Measurements from ENCODE around the gene PRDM16.
A peak's percentile ranks its signal among the peaks of the same experiment; 100 is the strongest.

The PRDM16 gene

GRCh38 chr1:3071565-3072390, 2.8 kb downstream of the PRDM16 start:
- DNase-seq, result no peak
- H4K8ac ChIP-seq (ENCODE audit: low read length), result no peak overlapping the region
- no peaks in the 10 kb centered on the region for H3K36me3 ChIP-seq (ENCODE audit: control insufficient read depth in 1 of 2, insufficient read depth in 2 of 2, low read depth in 1 of 2, low read length in 2 of 2)
- H3K27me3 ChIP-seq (ENCODE audit: control insufficient read depth in 1 of 2, insufficient read depth in 1 of 2, low read length in 2 of 2), result peaks cover 61 to 73% of the 10 kb centered on the region in 2 experiments
- H3K4me3 ChIP-seq (ENCODE audit: insufficient read depth in 1 of 2, low read depth in 1 of 2, low read length in 2 of 2), result peak overlapping the region in 1 of 2 experiments; percentile 66
- peaks cover 16% of the 10 kb centered on the region for H3K4me1 ChIP-seq (ENCODE audit: control insufficient read depth, insufficient read depth, low read depth, low read length)
- no peak overlapping the region for H2BK12ac ChIP-seq (ENCODE audit: low read length in 2 of 2)
- H2AFZ ChIP-seq (ENCODE audit: low read depth, low read length), result no peak overlapping the region
- H3K18ac ChIP-seq (ENCODE audit: low read depth in 1 of 2, low read length in 2 of 2), result no peak overlapping the region
- H3K27ac ChIP-seq (ENCODE audit: low read length, poor library complexity, severe bottlenecking), result no peak overlapping the region
- 85% methylated on average over 15 of the region's 17 CpGs for WGBS
- no peak overlapping the region for H2AK5ac ChIP-seq (ENCODE audit: low read length, severe bottlenecking)
- H3K79me1 ChIP-seq (replicated peaks; ENCODE audit: low read length, poor library complexity, severe bottlenecking), result no peaks in the 10 kb centered on the region
- no peak overlapping the region for H2BK120ac ChIP-seq (ENCODE audit: low read depth, low read length)
- no peak overlapping the region for H2BK15ac ChIP-seq (ENCODE audit: low read depth, poor library complexity, severe bottlenecking)
- H3K14ac ChIP-seq (ENCODE audit: low read length in 2 of 2), result no peak overlapping the region
- H4K91ac ChIP-seq (ENCODE audit: low read length), result no peak overlapping the region
- H3K4me2 ChIP-seq (ENCODE audit: low read length, poor library complexity, severe bottlenecking), result no peak overlapping the region
- no peak overlapping the region for H3K9ac ChIP-seq (ENCODE audit: low read length)
- no peak overlapping the region for H3K23ac ChIP-seq (ENCODE audit: low read length in 2 of 2)
- no peak overlapping the region for H3K4ac ChIP-seq (ENCODE audit: low read depth in 1 of 2, low read length in 2 of 2)
- H3K9me3 ChIP-seq (ENCODE audit: control insufficient read depth, low read length), result no peaks in the 10 kb centered on the region
- no peak overlapping the region for H2BK5ac ChIP-seq (ENCODE audit: low read depth, low read length, poor library complexity, severe bottlenecking)

DNA sequence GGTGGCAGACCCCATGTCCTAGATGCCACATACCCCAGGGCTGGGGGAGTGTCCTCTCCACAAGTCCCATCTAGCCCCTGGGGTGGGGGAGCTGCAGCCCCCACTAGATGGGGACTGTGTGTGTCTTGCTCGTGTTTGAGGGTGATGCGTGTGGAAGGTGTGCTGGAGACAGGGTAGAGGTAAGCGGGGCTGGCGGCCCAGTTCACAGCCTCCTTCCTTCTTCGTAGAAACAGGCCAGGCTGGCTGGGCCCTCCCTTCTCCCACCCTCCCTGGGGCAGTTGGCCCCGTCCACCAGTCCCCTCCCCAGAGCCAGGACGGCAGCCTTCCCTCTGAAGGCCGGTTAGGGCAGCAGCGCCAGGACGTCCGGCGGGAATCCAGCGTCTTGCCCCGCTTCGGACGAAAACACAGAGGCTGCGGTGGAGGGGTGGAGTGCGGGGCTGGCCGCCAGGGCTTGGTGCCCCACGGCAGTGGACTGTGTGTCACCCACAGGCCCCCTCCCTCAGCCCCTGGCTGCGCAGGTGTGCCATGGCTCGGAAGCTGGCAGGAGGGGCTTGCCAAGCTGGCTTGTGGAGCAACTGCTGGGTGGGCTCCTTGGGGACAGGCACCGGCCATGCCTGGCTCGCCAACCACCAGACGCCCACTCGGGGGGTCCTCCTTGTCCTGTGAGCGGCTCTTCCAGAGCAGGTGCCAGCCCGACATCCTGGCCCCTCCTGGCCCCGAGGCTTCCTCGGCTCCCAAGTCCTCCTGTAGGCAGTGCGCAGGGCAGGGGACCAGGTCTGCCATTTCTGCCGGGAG, 3.6 kb downstream of the PRDM16 start:
- no peak overlapping the region for H2BK120ac ChIP-seq (ENCODE audit: low read depth, low read length)
- no peak overlapping the region for H3K4me3 ChIP-seq (ENCODE audit: insufficient read depth in 1 of 2, low read depth in 1 of 2, low read length in 2 of 2)
- no peak overlapping the region for H3K4ac ChIP-seq (ENCODE audit: low read depth in 1 of 2, low read length in 2 of 2)
- no peak overlapping the region for H2BK12ac ChIP-seq (ENCODE audit: low read length in 2 of 2)
- no peak overlapping the region for H3K4me2 ChIP-seq (ENCODE audit: low read length, poor library complexity, severe bottlenecking)
- H3K36me3 ChIP-seq (ENCODE audit: control insufficient read depth in 1 of 2, insufficient read depth in 2 of 2, low read depth in 1 of 2, low read length in 2 of 2), result no peaks in the 10 kb centered on the region
- no peak overlapping the region for H2AK5ac ChIP-seq (ENCODE audit: low read length, severe bottlenecking)
- H2BK5ac ChIP-seq (ENCODE audit: low read depth, low read length, poor library complexity, severe bottlenecking), result no peak overlapping the region
- no peak overlapping the region for H3K18ac ChIP-seq (ENCODE audit: low read depth in 1 of 2, low read length in 2 of 2)
- no peak for DNase-seq
- H3K27me3 ChIP-seq (ENCODE audit: control insufficient read depth in 1 of 2, insufficient read depth in 1 of 2, low read length in 2 of 2), result peaks cover 53 to 73% of the 10 kb centered on the region in 2 experiments
- H3K4me1 ChIP-seq (ENCODE audit: control insufficient read depth, insufficient read depth, low read depth, low read length), result peaks cover 16% of the 10 kb centered on the region
- WGBS, result 56% methylated on average over 32 of the region's 32 CpGs
- no peak overlapping the region for H2BK15ac ChIP-seq (ENCODE audit: low read depth, poor library complexity, severe bottlenecking)
- H2AFZ ChIP-seq (ENCODE audit: low read depth, low read length), result no peak overlapping the region
- no peak overlapping the region for H3K14ac ChIP-seq (ENCODE audit: low read length in 2 of 2)
- H4K8ac ChIP-seq (ENCODE audit: low read length), result no peak overlapping the region
- no peak overlapping the region for H3K27ac ChIP-seq (ENCODE audit: low read length, poor library complexity, severe bottlenecking)
- H4K91ac ChIP-seq (ENCODE audit: low read length), result no peak overlapping the region
- H3K9ac ChIP-seq (ENCODE audit: low read length), result no peak overlapping the region
- H3K23ac ChIP-seq (ENCODE audit: low read length in 2 of 2), result no peak overlapping the region
- H3K9me3 ChIP-seq (ENCODE audit: control insufficient read depth, low read length), result no peaks in the 10 kb centered on the region
- no peaks in the 10 kb centered on the region for H3K79me1 ChIP-seq (replicated peaks; ENCODE audit: low read length, poor library complexity, severe bottlenecking)

DNA sequence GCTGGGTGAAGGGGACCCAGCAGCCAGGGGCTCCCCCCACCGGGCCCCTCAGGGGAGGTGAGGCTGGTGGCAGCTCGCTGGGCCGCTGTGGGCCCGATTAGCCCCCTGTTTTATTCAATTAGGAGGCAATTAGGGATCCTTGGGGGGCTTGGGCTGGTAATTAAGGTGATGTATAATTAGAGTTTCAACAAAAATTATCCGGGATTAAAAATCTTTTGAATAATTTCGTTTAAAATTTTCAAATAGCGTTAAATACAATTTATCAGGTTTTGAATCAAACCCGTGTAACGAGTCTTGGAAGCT, 4.1 kb downstream of the PRDM16 start:
- H3K27ac ChIP-seq (ENCODE audit: low read length, poor library complexity, severe bottlenecking), result no peak overlapping the region
- H4K91ac ChIP-seq (ENCODE audit: low read length), result no peak overlapping the region
- no peak overlapping the region for H2BK5ac ChIP-seq (ENCODE audit: low read depth, low read length, poor library complexity, severe bottlenecking)
- H3K9ac ChIP-seq (ENCODE audit: low read length), result no peak overlapping the region
- H3K4me2 ChIP-seq (ENCODE audit: low read length, poor library complexity, severe bottlenecking), result no peak overlapping the region
- no peak overlapping the region for H2BK15ac ChIP-seq (ENCODE audit: low read depth, poor library complexity, severe bottlenecking)
- DNase-seq, result no peak
- no peak overlapping the region for H2AFZ ChIP-seq (ENCODE audit: low read depth, low read length)
- no peak overlapping the region for H2BK12ac ChIP-seq (ENCODE audit: low read length in 2 of 2)
- H3K4ac ChIP-seq (ENCODE audit: low read depth in 1 of 2, low read length in 2 of 2), result no peak overlapping the region
- no peak overlapping the region for H3K18ac ChIP-seq (ENCODE audit: low read depth in 1 of 2, low read length in 2 of 2)
- H3K23ac ChIP-seq (ENCODE audit: low read length in 2 of 2), result no peak overlapping the region
- no peak overlapping the region for H4K8ac ChIP-seq (ENCODE audit: low read length)
- no peak overlapping the region for H2AK5ac ChIP-seq (ENCODE audit: low read length, severe bottlenecking)
- no peak overlapping the region for H3K14ac ChIP-seq (ENCODE audit: low read length in 2 of 2)
- peaks cover 12% of the 10 kb centered on the region for H3K4me1 ChIP-seq (ENCODE audit: control insufficient read depth, insufficient read depth, low read depth, low read length)
- no peak overlapping the region for H2BK120ac ChIP-seq (ENCODE audit: low read depth, low read length)
- H3K4me3 ChIP-seq (ENCODE audit: insufficient read depth in 1 of 2, low read depth in 1 of 2, low read length in 2 of 2), result peak overlapping the region in 1 of 2 experiments; percentile 37
- no peaks in the 10 kb centered on the region for H3K36me3 ChIP-seq (ENCODE audit: control insufficient read depth in 1 of 2, insufficient read depth in 2 of 2, low read depth in 1 of 2, low read length in 2 of 2)
- 25% methylated on average over 7 of the region's 9 CpGs for WGBS
- no peaks in the 10 kb centered on the region for H3K9me3 ChIP-seq (ENCODE audit: control insufficient read depth, low read length)
- no peaks in the 10 kb centered on the region for H3K79me1 ChIP-seq (replicated peaks; ENCODE audit: low read length, poor library complexity, severe bottlenecking)
- H3K27me3 ChIP-seq (ENCODE audit: control insufficient read depth in 1 of 2, insufficient read depth in 1 of 2, low read length in 2 of 2), result peaks cover 50 to 73% of the 10 kb centered on the region in 2 experiments

DNA sequence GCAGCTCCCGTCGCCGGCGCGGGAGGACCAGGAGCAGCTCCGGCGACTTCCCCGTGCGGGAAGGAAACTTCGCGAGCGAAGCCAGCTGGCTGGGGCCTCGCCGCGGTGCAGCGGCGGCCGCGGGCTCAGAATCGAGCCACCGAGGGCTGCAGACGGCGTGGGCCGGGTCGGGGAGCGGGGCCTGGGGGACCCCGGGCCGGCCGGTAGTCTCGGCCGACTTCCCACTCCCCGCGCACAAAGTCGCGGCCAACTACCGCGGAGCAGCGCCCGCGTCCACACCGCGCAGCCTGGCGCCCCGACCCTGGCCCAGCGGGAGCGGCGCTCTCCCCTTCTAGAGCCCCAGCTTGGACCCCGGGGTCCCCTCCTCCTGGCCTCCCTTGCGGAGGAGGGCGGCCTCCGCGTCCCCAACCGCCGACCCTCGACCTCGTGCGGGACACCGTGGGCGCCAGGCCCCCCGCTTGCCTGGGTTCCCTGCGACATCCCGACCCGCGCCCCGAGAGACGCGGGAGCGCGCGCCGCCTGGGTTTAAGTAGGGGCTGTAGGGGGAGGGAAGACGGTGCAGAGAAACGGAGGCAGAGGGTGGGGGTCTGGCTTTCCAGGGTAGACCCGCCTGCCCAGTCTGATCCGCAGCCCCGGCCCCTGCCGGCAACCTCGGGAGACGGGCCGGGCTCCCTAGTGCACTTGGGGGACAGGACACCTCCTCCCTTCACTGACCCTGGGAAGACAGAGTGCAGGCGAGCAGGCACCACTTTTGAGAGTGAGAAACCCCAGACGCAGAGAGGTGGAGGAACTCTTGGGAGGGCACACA, 4.7 kb downstream of the PRDM16 start:
- Histone ChIP-seq H2AFZ (ENCODE audit: low read depth, low read length) (no peak overlapping the region), H2BK12ac (ENCODE audit: low read length in 2 of 2) (no peak overlapping the region), H3K36me3 (ENCODE audit: control insufficient read depth in 1 of 2, insufficient read depth in 2 of 2, low read depth in 1 of 2, low read length in 2 of 2) (no peaks in the 10 kb centered on the region), H4K91ac (ENCODE audit: low read length) (no peak overlapping the region), H3K4me3 (ENCODE audit: insufficient read depth in 1 of 2, low read depth in 1 of 2, low read length in 2 of 2) (peak overlapping the region in 1 of 2 experiments; percentile 37), H3K79me1 (replicated peaks; ENCODE audit: low read length, poor library complexity, severe bottlenecking) (no peaks in the 10 kb centered on the region), H3K9me3 (ENCODE audit: control insufficient read depth, low read length) (no peaks in the 10 kb centered on the region), H3K4ac (ENCODE audit: low read depth in 1 of 2, low read length in 2 of 2) (no peak overlapping the region), H2BK15ac (ENCODE audit: low read depth, poor library complexity, severe bottlenecking) (no peak overlapping the region), H3K27ac (ENCODE audit: low read length, poor library complexity, severe bottlenecking) (no peak overlapping the region), H3K4me2 (ENCODE audit: low read length, poor library complexity, severe bottlenecking) (no peak overlapping the region), H2BK5ac (ENCODE audit: low read depth, low read length, poor library complexity, severe bottlenecking) (no peak overlapping the region), H3K27me3 (ENCODE audit: control insufficient read depth in 1 of 2, insufficient read depth in 1 of 2, low read length in 2 of 2) (peaks cover 47 to 78% of the 10 kb centered on the region in 2 experiments), H3K4me1 (ENCODE audit: control insufficient read depth, insufficient read depth, low read depth, low read length) (peaks cover 7% of the 10 kb centered on the region), H4K8ac (ENCODE audit: low read length) (no peak overlapping the region), H3K14ac (ENCODE audit: low read length in 2 of 2) (no peak overlapping the region), H3K9ac (ENCODE audit: low read length) (no peak overlapping the region), H3K23ac (ENCODE audit: low read length in 2 of 2) (no peak overlapping the region), H2BK120ac (ENCODE audit: low read depth, low read length) (no peak overlapping the region), H3K18ac (ENCODE audit: low read depth in 1 of 2, low read length in 2 of 2) (no peak overlapping the region), H2AK5ac (ENCODE audit: low read length, severe bottlenecking) (no peak overlapping the region)
- 16% methylated on average over 69 of the region's 82 CpGs for WGBS
- no peak for DNase-seq
